Osteocyte (in vitro differentiated cells): ENCODE measurements around the gene RASGRP2. TPM values are rescaled to one million over a fixed set of nuclear protein-coding genes. Genes with fewer than 3 reads are reported as not detected.

Experiments used
- DNase-seq: peaks from one replicate; pipeline ENCODE4 v3.0.0; 2021; ENCODE audit warnings: mixed read lengths; ENCODE audit not compliant: unreplicated experiment; ENCODE audit errors: extremely low spot score
- H3K27ac Mint-ChIP-seq: one replicate; pipeline ENCODE4 v1.8.0; 2021; ENCODE audit warnings: mild to moderate bottlenecking, mixed read lengths; ENCODE audit not compliant: unreplicated experiment
- H3K27me3 Mint-ChIP-seq: one replicate; pipeline ENCODE4 v1.8.0; 2021; ENCODE audit warnings: mixed read lengths; ENCODE audit not compliant: unreplicated experiment
- H3K36me3 Mint-ChIP-seq: one replicate; pipeline ENCODE4 v1.8.0; 2021; ENCODE audit warnings: mixed read lengths; ENCODE audit not compliant: unreplicated experiment
- H3K4me1 Mint-ChIP-seq: one replicate; pipeline ENCODE4 v1.8.0; 2021; ENCODE audit warnings: mixed read lengths; ENCODE audit not compliant: unreplicated experiment
- H3K4me3 Mint-ChIP-seq: one replicate; pipeline ENCODE4 v1.8.0; 2021; ENCODE audit warnings: mild to moderate bottlenecking, moderate library complexity, mixed read lengths; ENCODE audit not compliant: unreplicated experiment
- H3K9me3 Mint-ChIP-seq: one replicate; pipeline ENCODE4 v1.8.0; 2021; ENCODE audit warnings: mixed read lengths; ENCODE audit not compliant: unreplicated experiment
- total RNA-seq: library from RNA; stranded (reverse); gene quantifications from 2 replicates; pipeline ENCODE4 v1.2.1, GENCODE V29; 2021
- TF ChIP-seq, protein P1 (sequence below): fragments of 200-600 bp; sonication (generic); IDR thresholded peaks from 2 replicates; pipeline ENCODE4 v1.5.0; 2021; ENCODE audit warnings: antibody characterized with exemption, mild to moderate bottlenecking, moderate library complexity

Gene RASGRP2
- total RNA-seq, 1 donor from 2014 or later, result 10.3 TPM

DNA sequence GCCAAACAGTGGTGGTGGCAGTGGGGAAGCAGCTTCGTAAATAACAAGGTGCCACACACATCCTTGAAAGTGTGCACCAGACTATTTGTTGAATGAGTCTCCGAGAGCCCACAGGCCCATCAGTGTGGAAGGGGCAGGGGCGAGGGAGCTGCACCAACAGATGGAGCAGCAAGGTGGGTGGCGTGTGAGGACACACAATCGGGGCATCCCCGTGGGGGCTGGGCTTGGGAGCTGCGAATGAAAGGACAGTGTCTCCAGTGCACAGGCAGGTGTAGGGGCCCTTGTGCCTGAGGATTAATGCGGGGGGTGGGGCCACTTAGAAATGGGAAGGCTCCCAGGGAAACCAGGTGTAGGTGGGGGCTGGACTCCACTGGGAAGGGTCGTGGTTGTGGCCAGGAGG lies 23.8 kb downstream of the RASGRP2 start:
- no peak overlapping the region for H3K27ac Mint-ChIP-seq
- no peaks in the 10 kb centered on the region for H3K9me3 Mint-ChIP-seq
- DNase-seq, result no peak
- peaks cover 2% of the 10 kb centered on the region for H3K4me1 Mint-ChIP-seq
- TF ChIP-seq, protein P1, sequence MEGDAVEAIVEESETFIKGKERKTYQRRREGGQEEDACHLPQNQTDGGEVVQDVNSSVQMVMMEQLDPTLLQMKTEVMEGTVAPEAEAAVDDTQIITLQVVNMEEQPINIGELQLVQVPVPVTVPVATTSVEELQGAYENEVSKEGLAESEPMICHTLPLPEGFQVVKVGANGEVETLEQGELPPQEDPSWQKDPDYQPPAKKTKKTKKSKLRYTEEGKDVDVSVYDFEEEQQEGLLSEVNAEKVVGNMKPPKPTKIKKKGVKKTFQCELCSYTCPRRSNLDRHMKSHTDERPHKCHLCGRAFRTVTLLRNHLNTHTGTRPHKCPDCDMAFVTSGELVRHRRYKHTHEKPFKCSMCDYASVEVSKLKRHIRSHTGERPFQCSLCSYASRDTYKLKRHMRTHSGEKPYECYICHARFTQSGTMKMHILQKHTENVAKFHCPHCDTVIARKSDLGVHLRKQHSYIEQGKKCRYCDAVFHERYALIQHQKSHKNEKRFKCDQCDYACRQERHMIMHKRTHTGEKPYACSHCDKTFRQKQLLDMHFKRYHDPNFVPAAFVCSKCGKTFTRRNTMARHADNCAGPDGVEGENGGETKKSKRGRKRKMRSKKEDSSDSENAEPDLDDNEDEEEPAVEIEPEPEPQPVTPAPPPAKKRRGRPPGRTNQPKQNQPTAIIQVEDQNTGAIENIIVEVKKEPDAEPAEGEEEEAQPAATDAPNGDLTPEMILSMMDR, result no peak
- peaks cover 70% of the 10 kb centered on the region for H3K27me3 Mint-ChIP-seq
- H3K36me3 Mint-ChIP-seq, result no peaks in the 10 kb centered on the region
- no peak overlapping the region for H3K4me3 Mint-ChIP-seq

DNA sequence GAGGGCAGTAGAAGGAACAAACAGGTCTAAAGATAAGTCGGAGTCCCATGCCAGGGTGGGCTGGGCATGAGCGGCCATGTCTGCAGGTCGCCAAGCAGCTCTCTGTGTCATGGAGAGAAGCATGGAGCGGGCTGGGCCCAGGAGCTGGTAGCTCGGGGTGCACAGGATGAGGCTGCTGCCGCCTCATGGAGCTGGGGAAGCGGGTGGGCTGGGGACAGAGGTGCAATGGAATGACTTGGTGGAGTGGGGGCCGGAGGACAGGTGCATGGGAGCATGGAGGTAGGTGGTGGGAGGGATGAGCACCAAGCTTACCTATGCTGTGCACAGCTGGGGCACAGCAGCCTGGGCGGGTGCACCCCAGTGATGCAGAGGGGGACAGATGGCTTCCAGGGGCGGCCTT lies 24.5 kb downstream of the RASGRP2 start:
- Mint-ChIP-seq H3K9me3 (no peaks in the 10 kb centered on the region), H3K27me3 (peaks cover 77% of the 10 kb centered on the region), H3K27ac (no peak overlapping the region), H3K36me3 (no peaks in the 10 kb centered on the region), H3K4me3 (no peak overlapping the region), H3K4me1 (peaks cover 4% of the 10 kb centered on the region)
- TF ChIP-seq, protein P1, result no peak
- DNase-seq, result no peak

DNA sequence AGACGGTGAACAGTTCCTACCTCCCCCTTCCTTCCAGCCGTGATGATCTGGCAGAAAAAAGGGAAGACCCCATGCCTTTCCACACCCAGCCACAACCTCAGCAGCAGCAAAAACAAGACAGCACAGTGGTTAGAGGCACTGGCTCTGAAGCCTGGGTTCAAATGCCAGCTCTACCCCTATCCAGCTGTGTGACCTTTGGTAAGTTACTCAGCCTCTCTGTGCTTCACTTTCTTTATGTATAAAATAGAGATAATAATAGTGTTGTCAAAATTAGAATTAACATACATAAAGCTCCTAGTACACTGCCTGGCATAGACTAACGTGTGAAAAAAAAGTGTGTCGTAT lies 25.2 kb downstream of the RASGRP2 start:
- TF ChIP-seq, protein P1, result no peak

DNA sequence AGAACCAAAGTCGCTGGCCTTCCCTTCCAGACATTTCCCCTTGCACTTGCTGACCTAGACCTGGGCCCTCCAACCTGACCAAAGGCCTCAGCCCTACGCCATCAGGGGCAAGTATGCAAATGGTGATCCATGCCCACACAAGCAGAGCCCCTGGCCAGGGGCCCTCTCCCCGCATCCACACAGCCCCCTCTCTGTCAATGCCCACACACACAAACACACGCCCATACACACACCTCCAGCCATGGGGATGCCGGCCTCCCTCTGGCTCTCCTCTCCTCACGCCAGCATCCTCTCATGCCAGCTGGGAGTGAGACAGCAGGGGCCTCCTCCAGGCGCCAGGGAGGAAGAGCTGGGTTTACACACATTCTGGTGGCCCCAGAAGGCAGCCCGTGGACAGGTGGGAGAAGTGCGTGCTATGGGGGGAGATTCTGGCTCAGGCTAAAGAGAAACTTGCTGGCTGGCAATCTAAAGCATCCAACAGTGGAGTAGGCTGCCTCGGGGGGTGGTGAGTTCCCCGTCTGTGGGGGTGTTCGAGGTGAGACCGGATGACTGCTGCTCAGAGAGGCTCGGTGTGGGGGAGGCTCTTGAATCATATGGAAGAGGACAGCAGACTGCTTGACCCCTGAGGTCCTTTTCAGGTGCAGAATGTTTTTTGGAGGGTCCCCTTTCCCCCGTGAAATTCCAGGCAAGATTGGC lies 25.7 kb downstream of the RASGRP2 start:
- no peak overlapping the region for H3K4me3 Mint-ChIP-seq
- no peak overlapping the region for H3K27ac Mint-ChIP-seq
- no peak for DNase-seq
- H3K27me3 Mint-ChIP-seq, result peaks cover 84% of the 10 kb centered on the region
- no peaks in the 10 kb centered on the region for H3K9me3 Mint-ChIP-seq
- TF ChIP-seq, protein P1, result no peak
- peaks cover 4% of the 10 kb centered on the region for H3K4me1 Mint-ChIP-seq
- H3K36me3 Mint-ChIP-seq, result no peaks in the 10 kb centered on the region

More for the DNA sequence above, 25.2 kb downstream of the RASGRP2 start:
- peaks cover 4% of the 10 kb centered on the region for H3K4me1 Mint-ChIP-seq
- H3K36me3 Mint-ChIP-seq, result no peaks in the 10 kb centered on the region
- H3K9me3 Mint-ChIP-seq, result no peaks in the 10 kb centered on the region
- peaks cover 84% of the 10 kb centered on the region for H3K27me3 Mint-ChIP-seq
- no peak overlapping the region for H3K27ac Mint-ChIP-seq
- DNase-seq, result no peak
- no peak overlapping the region for H3K4me3 Mint-ChIP-seq

DNA sequence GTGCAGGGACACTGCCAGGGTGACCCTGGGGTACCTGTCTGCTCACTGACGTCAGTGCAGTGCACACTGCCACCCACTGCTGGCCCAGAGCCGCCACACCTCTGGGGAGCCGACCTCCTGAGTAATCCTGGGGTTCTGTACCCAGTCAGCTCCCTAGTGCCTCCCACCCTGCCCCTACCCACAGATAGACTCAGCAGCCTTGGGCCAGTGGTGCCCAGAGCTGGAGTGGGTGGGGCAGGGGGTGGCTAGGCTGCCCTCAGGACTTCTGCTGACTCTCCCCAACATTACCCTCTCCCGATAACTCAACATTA lies 26.7 kb downstream of the RASGRP2 start:
- no peak overlapping the region for H3K27ac Mint-ChIP-seq
- TF ChIP-seq, protein P1, result no peak
- H3K27me3 Mint-ChIP-seq, result peaks cover 82% of the 10 kb centered on the region
- no peaks in the 10 kb centered on the region for H3K9me3 Mint-ChIP-seq
- no peak for DNase-seq
- no peak overlapping the region for H3K4me3 Mint-ChIP-seq
- H3K36me3 Mint-ChIP-seq, result no peaks in the 10 kb centered on the region
- H3K4me1 Mint-ChIP-seq, result peaks cover 4% of the 10 kb centered on the region
